Gastroesophageal sphincter (tissue), 4 donors: ENCODE data around the gene OCA2. TPM values are rescaled to one million over a fixed set of nuclear protein-coding genes. Genes with fewer than 3 reads are reported as not detected.

ENCODE experiments used
- ATAC-seq: fragments of 150-250 bp; one replicate; pipeline ENCODE4 v1.9.1; 2016; ENCODE audit warnings: mild to moderate bottlenecking, moderate library complexity
- H3K27ac ChIP-seq, 4 donors: fragments of 200-600 bp; sonication (generic) in 3 of 4; 1 replicate in 3 of 4; 2 replicates in 1 of 4; pipeline ENCODE4 v1.5.1; 2016 to 2019
- H3K27me3 ChIP-seq: fragments of 200-600 bp; sonication (generic); one replicate; pipeline ENCODE4 v1.5.1; 2019
- H3K36me3 ChIP-seq, 2 donors: fragments of 200-600 bp; sonication (generic); one replicate each; pipeline ENCODE4 v1.5.1; 2019; ENCODE audit warnings: control low read depth in 1 of 2
- H3K4me1 ChIP-seq, 3 donors: fragments of 200-600 bp; sonication (generic); 1 replicate in 2 of 3; 2 replicates in 1 of 3; pipeline ENCODE4 v1.5.1; 2016 to 2019; ENCODE audit warnings: control low read depth in 2 of 3
- H3K4me3 ChIP-seq, 2 donors: fragments of 200-600 bp; sonication (generic); one replicate each; pipeline ENCODE4 v1.5.1; 2019; ENCODE audit warnings: mild to moderate bottlenecking in 1 of 2, moderate library complexity in 1 of 2
- H3K9me3 ChIP-seq, 3 donors: fragments of 200-600 bp; sonication (generic); one replicate each; pipeline ENCODE4 v1.5.1; 2017 to 2019; ENCODE audit warnings: control low read depth in 2 of 3
- EP300 ChIP-seq: sonication (generic); formaldehyde crosslinking; IDR thresholded peaks from one replicate; pipeline ENCODE4 v1.6.1; 2017; ENCODE audit warnings: antibody characterized with exemption, mild to moderate bottlenecking
- POLR2A ChIP-seq, 2 donors: fragments of 450-650 bp; IDR thresholded peaks; one replicate each; pipeline ENCODE4 v1.6.1; 2017; ENCODE audit warnings: antibody characterized with exemption in 2 of 2, mild to moderate bottlenecking in 2 of 2, moderate library complexity in 1 of 2
- POLR2AphosphoS5 ChIP-seq: sonication (generic); formaldehyde crosslinking; IDR thresholded peaks from one replicate; pipeline ENCODE4 v1.6.1; 2017; ENCODE audit warnings: antibody characterized with exemption
- WGBS, 2 donors: methylation state at CpG; one replicate each; pipeline ENCODE4 v1.1.5; 2018; ENCODE audit warnings: low coverage in 1 of 2; 5-methylcytosine and 5-hydroxymethylcytosine counted together
- total RNA-seq, 4 donors: library from RNA; depleted of rRNA; stranded (reverse); fragments of >200 nt; gene quantifications; one replicate each; pipeline ENCODE4 v1.1.0, GENCODE V29; 2016
- TF ChIP-seq, protein P1 (sequence below), 4 experiments: fragments of 200-600 bp in 2 of 4; fragments of 450-650 bp in 2 of 4; sonication (generic) in 1 of 4; IDR thresholded peaks; one replicate each; pipeline ENCODE4 v1.5.1; 2017 to 2019; ENCODE audit warnings: antibody characterized with exemption in 4 of 4, mild to moderate bottlenecking in 2 of 4, moderate library complexity in 2 of 4

Gene OCA2
- total RNA-seq, 4 donors from 2014 or later: 0.40 to 2.0 (median 1.1) TPM; not detected in 1

DNA sequence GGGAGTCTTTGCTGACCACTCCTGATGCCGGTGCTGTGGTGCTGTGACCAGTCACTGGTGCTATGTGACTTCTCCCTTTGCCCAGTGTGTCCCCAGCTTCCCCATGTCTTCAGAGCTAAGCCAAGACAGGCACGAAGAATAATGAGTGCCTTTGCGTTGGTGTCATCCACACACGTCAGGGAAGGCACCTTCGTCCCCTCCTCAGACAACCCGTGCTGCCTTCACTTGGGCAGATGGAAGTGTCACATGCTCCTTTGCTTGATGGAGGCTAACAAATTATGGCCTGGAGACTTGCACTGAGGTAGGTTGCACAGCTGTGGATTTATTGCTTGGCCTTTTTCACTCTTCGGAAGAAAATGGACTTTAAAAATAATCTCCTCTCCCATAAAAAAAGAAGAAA is 291.8 kb downstream of the OCA2 start:
- WGBS, 2 donors: 67% methylated on average over 1 of the region's 7 CpGs; no CpG with 5 or more reads in 1 of the 2 donors
- TF ChIP-seq, protein P1, sequence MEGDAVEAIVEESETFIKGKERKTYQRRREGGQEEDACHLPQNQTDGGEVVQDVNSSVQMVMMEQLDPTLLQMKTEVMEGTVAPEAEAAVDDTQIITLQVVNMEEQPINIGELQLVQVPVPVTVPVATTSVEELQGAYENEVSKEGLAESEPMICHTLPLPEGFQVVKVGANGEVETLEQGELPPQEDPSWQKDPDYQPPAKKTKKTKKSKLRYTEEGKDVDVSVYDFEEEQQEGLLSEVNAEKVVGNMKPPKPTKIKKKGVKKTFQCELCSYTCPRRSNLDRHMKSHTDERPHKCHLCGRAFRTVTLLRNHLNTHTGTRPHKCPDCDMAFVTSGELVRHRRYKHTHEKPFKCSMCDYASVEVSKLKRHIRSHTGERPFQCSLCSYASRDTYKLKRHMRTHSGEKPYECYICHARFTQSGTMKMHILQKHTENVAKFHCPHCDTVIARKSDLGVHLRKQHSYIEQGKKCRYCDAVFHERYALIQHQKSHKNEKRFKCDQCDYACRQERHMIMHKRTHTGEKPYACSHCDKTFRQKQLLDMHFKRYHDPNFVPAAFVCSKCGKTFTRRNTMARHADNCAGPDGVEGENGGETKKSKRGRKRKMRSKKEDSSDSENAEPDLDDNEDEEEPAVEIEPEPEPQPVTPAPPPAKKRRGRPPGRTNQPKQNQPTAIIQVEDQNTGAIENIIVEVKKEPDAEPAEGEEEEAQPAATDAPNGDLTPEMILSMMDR (IDR thresholded peaks at IDR 0.05): no peak
- no peak for TF ChIP-seq POLR2AphosphoS5
- TF ChIP-seq EP300: no peak
- no peak for TF ChIP-seq POLR2A (IDR thresholded peaks at IDR 0.05)
- no peak for ATAC-seq
- H3K36me3 ChIP-seq: no peaks in the 10 kb centered on the region
- H3K27ac ChIP-seq: no peak overlapping the region
- peaks cover 0 to 21% (median 0%) of the 10 kb centered on the region in 3 donors for H3K9me3 ChIP-seq
- no peaks in the 10 kb centered on the region for H3K4me1 ChIP-seq
- H3K27me3 ChIP-seq: no peaks in the 10 kb centered on the region
- no peak overlapping the region for H3K4me3 ChIP-seq

DNA sequence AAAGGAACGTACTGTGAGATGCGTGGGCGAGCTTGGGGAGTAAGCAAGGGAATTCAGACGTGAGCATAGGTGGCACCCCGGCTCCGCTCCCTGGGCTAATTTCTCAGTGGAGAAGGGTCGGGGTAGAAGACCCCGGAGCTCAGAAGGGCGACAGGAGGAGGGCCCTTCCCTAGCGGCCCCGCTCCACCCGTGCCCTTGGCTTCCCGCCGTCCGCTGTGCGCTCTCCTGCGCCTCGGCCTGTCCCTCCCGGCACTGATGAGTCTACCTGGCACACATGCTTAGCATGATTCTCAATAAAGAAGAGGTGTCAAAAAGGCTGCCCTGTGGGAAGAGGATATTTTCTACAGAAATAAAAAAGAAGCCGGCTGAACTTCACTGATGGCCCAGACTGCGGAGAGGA is 292.7 kb downstream of the OCA2 start:
- TF ChIP-seq EP300: no peak
- TF ChIP-seq POLR2A (IDR thresholded peaks at IDR 0.05): no peak
- TF ChIP-seq POLR2AphosphoS5: no peak
- TF ChIP-seq, protein P1 (IDR thresholded peaks at IDR 0.05): no peak
- H3K4me1 ChIP-seq: no peaks in the 10 kb centered on the region
- H3K9me3 ChIP-seq: peaks cover 0 to 21% (median 0%) of the 10 kb centered on the region in 3 donors
- no peaks in the 10 kb centered on the region for H3K27me3 ChIP-seq
- 80 to 96% methylated on average over 4 to 15 of the region's 21 CpGs for WGBS, 2 donors
- no peak overlapping the region for H3K27ac ChIP-seq
- H3K4me3 ChIP-seq: no peak overlapping the region
- no peak for ATAC-seq
- H3K36me3 ChIP-seq: no peaks in the 10 kb centered on the region

DNA sequence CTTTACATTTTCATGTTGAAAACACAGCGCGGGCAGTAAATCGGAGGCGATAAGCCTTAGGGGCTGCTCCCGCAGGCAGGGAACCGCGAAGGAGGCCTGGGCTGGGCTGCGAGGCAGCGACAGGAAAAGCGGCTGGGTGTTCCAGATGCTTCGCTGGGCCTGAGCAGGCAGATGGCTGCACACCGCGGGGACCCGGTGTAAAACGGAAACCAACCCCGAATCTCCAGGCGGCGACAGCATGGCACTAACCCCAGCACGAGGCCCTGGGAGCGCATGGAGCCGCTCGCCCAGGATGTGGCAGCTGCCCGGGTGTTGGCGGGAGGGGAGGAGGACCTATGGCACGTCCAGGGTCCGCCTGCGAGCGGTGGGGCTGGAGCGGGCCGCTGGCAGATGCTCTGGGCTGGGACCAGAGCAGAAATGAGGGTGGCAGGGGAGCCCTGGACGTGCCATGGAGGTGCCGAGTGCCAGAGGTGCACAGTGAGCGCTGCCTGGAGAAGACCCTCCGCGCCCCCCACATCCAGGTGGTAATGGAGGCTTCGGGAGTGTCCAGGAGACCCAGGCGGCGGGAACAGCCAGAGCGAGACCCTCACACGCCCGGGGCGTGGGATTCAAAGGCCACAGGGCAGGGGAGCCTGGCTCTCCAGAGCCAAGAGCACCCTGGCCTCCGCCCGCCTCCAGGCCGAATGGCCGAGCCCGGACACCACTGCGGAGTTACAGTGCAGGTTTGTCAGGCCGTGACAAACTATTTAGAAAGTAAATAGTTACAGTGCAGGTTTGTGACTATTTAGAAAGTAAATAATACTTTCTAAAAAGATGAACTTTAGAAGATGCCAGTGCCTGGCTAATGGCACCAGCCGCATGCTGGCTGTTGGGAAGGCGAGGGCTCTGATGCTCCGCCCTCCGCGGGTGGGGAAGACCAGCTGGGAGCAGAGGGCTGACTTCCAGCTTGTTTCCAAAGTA is 293.6 kb downstream of the OCA2 start:
- no peak overlapping the region for H3K4me3 ChIP-seq
- no peaks in the 10 kb centered on the region for H3K36me3 ChIP-seq
- H3K27me3 ChIP-seq: no peaks in the 10 kb centered on the region
- TF ChIP-seq POLR2A (IDR thresholded peaks at IDR 0.05): no peak
- TF ChIP-seq POLR2AphosphoS5: no peak
- TF ChIP-seq EP300: no peak
- TF ChIP-seq, protein P1 (IDR thresholded peaks at IDR 0.05): no peak
- 78 to 87% methylated on average over 3 to 5 of the region's 54 CpGs for WGBS, 2 donors
- no peak overlapping the region for H3K27ac ChIP-seq
- peaks cover 0 to 21% (median 0%) of the 10 kb centered on the region in 3 donors for H3K9me3 ChIP-seq
- no peaks in the 10 kb centered on the region for H3K4me1 ChIP-seq
- ATAC-seq: no peak

DNA sequence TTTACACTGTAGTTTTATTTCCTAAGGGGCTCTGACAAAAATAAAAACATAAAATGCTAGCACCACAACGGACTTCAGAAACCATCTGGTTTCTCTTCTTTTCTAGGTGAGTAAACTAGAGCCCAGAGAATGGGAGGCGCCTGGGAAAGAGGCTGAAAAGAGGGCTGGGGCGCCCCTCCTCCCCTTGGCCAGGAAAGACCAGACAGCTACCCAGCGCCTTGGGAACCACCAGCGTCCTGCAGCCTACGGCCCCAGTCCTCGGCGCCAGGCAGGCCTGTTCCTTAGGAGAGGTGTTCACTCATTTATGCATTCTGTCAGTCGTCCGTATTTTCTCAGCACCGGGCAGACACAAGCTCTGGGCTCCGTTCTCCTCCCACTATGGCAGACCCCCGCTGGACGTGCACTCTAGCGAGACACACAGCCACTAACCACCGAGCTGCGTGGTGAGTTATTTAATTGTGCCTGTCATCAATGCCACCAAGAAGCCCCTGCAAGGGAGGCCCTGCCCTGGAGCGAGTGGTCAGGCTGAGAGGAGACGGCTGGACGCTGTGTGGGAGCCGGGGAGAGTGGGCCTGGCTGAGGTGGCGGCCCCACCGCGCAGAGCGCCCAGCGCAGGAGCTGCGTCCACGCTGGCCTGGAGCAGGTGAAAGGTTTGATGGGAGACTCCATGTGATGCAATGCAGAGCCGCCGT is 294.4 kb downstream of the OCA2 start:
- no peaks in the 10 kb centered on the region for H3K4me1 ChIP-seq
- H3K9me3 ChIP-seq: peaks cover 0 to 21% (median 0%) of the 10 kb centered on the region in 3 donors
- no peak overlapping the region for H3K27ac ChIP-seq
- TF ChIP-seq POLR2A (IDR thresholded peaks at IDR 0.05) (no peak), EP300 (no peak), POLR2AphosphoS5 (no peak)
- TF ChIP-seq, protein P1 (IDR thresholded peaks at IDR 0.05): no peak
- no peaks in the 10 kb centered on the region for H3K27me3 ChIP-seq
- ATAC-seq: no peak
- 71 to 97% methylated on average over 3 to 6 of the region's 30 CpGs for WGBS, 2 donors
- no peaks in the 10 kb centered on the region for H3K36me3 ChIP-seq
- no peak overlapping the region for H3K4me3 ChIP-seq
